ENCODE data around the gene MTF2. TPM values are rescaled to one million over a fixed set of nuclear protein-coding genes. Genes with fewer than 3 reads are reported as not detected.

The MTF2 gene
- total and polyA plus RNA-seq, 4 donors, result 30.8 to 44.8 (median 37.7) TPM

DNA sequence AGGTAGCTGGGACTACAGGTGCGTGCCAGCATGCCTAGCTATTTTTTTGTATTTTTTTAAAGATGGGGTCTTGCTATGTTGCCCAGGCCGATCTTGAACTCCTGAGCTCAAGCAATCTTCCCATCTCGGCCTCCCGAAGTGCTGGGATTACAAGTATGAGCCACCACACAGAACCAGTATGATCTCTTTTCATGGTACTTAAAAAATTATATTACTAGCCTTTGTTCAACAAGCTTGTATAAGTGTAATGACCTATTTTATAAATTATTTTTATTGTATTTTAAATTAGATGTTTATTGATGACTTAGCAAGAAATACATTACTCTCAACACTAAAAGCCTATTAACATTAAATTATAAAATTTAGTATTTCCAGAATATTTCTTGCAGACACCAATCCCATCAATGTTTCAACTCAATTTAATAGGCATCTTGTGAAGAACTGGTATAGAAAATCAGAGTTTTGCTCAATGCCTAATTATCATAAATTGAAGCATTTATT, 36.0 kb upstream of the MTF2 start:
- Histone ChIP-seq H3K36me3 (ENCODE audit: control insufficient read depth, insufficient read depth, low read length) (no peaks in the 10 kb centered on the region), H3K27ac (ENCODE audit: low read depth, low read length) (no peak overlapping the region), H3K4me1 (ENCODE audit: control insufficient read depth, insufficient read depth, low read length) (no peaks in the 10 kb centered on the region), H3K9me3 (ENCODE audit: control insufficient read depth, insufficient read depth, low read length) (no peaks in the 10 kb centered on the region), H3K27me3 (ENCODE audit: control insufficient read depth, insufficient read depth, low read length) (no peaks in the 10 kb centered on the region), H3K4me3 (ENCODE audit: low read depth, low read length) (no peak overlapping the region)
- no peak for DNase-seq (ENCODE audit: low read depth in 4 of 6, low spot score in 6 of 6)
- WGBS (ENCODE audit: insufficient coverage), result no CpG with 5 or more reads among the region's 4 CpGs

DNA sequence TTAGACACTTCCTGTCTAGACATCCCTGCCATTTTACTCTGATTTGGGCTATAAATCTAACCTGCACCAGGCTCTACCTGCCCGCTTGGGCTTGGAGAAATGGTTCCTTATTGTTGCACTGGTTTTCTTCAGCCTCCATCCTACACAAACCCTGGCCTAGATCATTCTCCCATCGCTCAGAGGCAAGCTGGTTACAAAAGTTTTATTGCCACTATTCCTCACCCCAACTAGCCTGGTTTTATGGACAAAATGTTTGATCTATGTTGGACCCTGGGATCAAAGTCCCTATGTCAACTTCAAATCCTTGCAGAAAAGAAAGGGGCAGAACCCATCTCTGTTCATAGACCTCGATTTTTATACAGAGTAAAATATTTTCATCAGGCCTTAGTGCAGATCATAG, 31.5 kb upstream of the MTF2 start:
- no peaks in the 10 kb centered on the region for H3K36me3 ChIP-seq (ENCODE audit: control insufficient read depth, insufficient read depth, low read length)
- no peak for DNase-seq (ENCODE audit: low read depth in 4 of 6, low spot score in 6 of 6)
- H3K4me3 ChIP-seq (ENCODE audit: low read depth, low read length), result no peak overlapping the region
- no peaks in the 10 kb centered on the region for H3K4me1 ChIP-seq (ENCODE audit: control insufficient read depth, insufficient read depth, low read length)
- H3K9me3 ChIP-seq (ENCODE audit: control insufficient read depth, insufficient read depth, low read length), result no peaks in the 10 kb centered on the region
- no peak overlapping the region for H3K27ac ChIP-seq (ENCODE audit: low read depth, low read length)
- no peaks in the 10 kb centered on the region for H3K27me3 ChIP-seq (ENCODE audit: control insufficient read depth, insufficient read depth, low read length)
- WGBS (ENCODE audit: insufficient coverage), result 83% methylated on average over 1 of the region's 3 CpGs

DNA sequence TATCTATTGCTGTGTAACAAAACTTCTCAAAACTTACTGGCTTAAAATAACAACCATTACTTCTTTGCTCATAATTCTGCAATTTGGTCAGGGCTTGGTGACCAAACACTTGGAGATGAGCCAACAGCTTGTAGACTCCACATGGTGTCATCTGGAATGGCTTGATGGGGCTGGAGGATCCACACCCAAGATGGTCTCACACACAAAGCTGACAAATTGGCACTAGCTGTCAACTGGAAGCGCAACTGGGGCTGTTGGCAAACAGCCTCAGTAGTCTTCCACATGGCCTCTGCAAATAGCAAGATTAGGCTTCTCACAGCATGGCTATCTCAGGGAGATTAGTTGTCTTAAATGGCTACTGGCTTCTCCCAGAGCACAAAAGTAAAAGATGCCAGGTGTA, 27.1 kb upstream of the MTF2 start:
- Histone ChIP-seq H3K4me1 (ENCODE audit: control insufficient read depth, insufficient read depth, low read length) (no peaks in the 10 kb centered on the region), H3K36me3 (ENCODE audit: control insufficient read depth, insufficient read depth, low read length) (no peaks in the 10 kb centered on the region), H3K9me3 (ENCODE audit: control insufficient read depth, insufficient read depth, low read length) (no peaks in the 10 kb centered on the region), H3K27ac (ENCODE audit: low read depth, low read length) (no peak overlapping the region), H3K27me3 (ENCODE audit: control insufficient read depth, insufficient read depth, low read length) (no peaks in the 10 kb centered on the region), H3K4me3 (ENCODE audit: low read depth, low read length) (no peak overlapping the region)
- peak in 1 of 6 donors; percentile 3 for DNase-seq (ENCODE audit: low read depth in 4 of 6, low spot score in 6 of 6)
- WGBS (ENCODE audit: insufficient coverage), result 60% methylated on average over 1 of the region's 1 CpG

DNA sequence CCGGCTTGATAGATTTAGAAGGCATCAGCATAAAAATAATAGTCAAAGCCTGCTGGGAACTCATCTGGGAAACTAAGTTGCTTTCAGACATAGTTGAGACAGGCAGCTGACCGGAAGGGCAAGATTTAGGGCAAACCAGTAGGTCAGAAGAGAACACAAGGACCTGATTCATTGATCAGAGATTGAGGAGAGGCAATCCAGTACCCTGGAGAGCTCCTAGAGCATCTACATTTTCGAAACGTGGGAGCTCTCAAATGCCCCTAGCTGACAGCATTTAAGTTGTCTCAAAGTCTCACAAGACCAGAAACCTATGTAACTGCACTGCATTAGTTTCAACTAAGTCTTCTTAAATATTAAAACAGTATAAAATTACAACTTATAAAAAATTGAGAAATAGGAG, 22.9 kb upstream of the MTF2 start:
- H3K9me3 ChIP-seq (ENCODE audit: control insufficient read depth, insufficient read depth, low read length), result no peaks in the 10 kb centered on the region
- H3K27me3 ChIP-seq (ENCODE audit: control insufficient read depth, insufficient read depth, low read length), result peaks cover 2% of the 10 kb centered on the region
- no peak overlapping the region for H3K27ac ChIP-seq (ENCODE audit: low read depth, low read length)
- no peaks in the 10 kb centered on the region for H3K36me3 ChIP-seq (ENCODE audit: control insufficient read depth, insufficient read depth, low read length)
- no peak overlapping the region for H3K4me3 ChIP-seq (ENCODE audit: low read depth, low read length)
- peak in 1 of 6 donors; percentile 7 for DNase-seq (ENCODE audit: low read depth in 4 of 6, low spot score in 6 of 6)
- 26% methylated on average over 4 of the region's 4 CpGs for WGBS (ENCODE audit: insufficient coverage)
- H3K4me1 ChIP-seq (ENCODE audit: control insufficient read depth, insufficient read depth, low read length), result no peaks in the 10 kb centered on the region

DNA sequence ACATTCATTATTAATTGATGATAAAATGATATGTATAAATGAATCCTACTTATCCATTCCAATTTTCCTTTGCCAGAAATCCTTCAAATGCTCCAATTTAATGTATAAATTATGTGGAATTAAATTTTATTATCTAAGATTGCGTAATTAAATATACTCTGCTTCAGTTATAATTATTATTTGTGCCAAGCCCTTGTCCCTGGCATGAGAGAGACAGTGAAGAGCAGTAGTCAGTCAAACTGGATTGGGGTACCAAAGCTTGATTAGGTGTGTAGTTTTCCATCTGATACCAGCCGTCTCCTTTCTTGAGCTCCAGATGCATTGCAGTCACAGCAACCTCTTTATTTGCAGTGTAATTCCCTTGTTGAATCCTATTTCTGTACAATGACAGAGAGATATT, 22.4 kb upstream of the MTF2 start:
- DNase-seq (ENCODE audit: low read depth in 4 of 6, low spot score in 6 of 6), result no peak
- H3K27ac ChIP-seq (ENCODE audit: low read depth, low read length), result no peak overlapping the region
- peaks cover 2% of the 10 kb centered on the region for H3K27me3 ChIP-seq (ENCODE audit: control insufficient read depth, insufficient read depth, low read length)
- no peak overlapping the region for H3K4me3 ChIP-seq (ENCODE audit: low read depth, low read length)
- H3K9me3 ChIP-seq (ENCODE audit: control insufficient read depth, insufficient read depth, low read length), result no peaks in the 10 kb centered on the region
- no peaks in the 10 kb centered on the region for H3K36me3 ChIP-seq (ENCODE audit: control insufficient read depth, insufficient read depth, low read length)
- H3K4me1 ChIP-seq (ENCODE audit: control insufficient read depth, insufficient read depth, low read length), result no peaks in the 10 kb centered on the region
- no CpG with 5 or more reads among the region's 2 CpGs for WGBS (ENCODE audit: insufficient coverage)

DNA sequence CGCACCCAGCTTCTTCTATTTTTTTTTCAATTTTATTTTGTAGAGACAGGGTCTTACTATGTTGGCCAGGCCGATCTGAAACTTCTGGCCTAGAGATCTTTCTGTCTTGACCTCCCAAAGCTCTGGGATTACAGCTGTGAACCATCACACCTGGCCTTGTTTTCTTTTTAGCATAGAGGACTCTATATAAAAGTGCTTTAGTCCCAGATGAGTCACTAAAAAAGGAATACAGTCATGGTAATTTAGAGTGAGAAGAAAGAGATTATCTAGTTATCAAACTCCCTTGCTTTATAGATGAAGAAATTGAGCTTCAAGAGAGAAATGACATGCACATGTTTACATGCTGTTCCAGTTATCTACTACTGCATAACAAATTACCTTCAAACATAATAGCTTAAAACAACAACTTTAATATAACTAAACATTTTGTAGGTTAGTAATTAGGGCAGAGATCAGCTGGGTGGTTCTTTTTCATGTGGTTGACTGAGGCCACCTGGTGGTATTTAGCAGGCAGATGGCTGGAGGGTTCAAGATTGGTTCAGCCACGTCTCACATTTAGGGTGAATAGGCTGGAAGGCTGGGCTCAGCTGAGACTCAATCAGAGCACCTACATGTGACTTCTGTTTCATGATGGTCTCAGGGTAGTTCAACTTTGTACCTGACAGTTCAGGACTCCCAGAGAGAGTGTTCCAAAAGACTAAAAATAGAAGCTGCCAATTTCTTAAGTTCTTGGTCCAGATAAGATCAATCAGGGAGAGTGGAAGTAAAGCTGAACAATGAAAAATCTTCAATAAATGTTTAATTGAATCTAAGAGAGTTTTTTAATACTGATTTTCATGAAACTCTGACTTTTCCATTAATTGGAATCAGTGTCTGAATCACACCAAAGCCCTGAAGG, 16.9 kb upstream of the MTF2 start:
- WGBS (ENCODE audit: insufficient coverage), result 56% methylated on average over 2 of the region's 3 CpGs
- DNase-seq (ENCODE audit: low read depth in 4 of 6, low spot score in 6 of 6), result peak in 2 of 6 donors; percentile 17 to 64

DNA sequence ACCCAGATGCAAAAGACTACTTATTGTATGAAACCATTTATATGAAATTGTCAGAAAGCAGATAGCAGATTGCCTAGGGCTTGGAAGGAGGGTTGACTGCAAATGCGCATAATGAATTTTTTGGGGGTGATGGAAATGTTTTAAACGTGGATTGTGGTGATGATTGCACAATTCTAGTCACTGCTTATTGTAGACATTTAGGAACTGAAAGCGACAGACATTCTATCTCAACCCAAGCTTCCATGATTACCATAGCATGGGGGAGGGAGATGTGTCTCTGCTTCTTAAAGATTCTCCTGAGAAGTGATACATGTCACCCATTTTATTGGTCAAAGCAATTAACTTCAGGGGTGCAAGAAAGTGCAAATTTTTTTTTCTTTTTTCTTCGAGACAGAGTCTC, 2.8 kb upstream of the MTF2 start:
- Histone ChIP-seq H3K36me3 (ENCODE audit: control insufficient read depth, insufficient read depth, low read length) (no peaks in the 10 kb centered on the region), H3K9me3 (ENCODE audit: control insufficient read depth, insufficient read depth, low read length) (no peaks in the 10 kb centered on the region), H3K4me3 (ENCODE audit: low read depth, low read length) (no peak overlapping the region), H3K27ac (ENCODE audit: low read depth, low read length) (no peak overlapping the region), H3K27me3 (ENCODE audit: control insufficient read depth, insufficient read depth, low read length) (no peaks in the 10 kb centered on the region), H3K4me1 (ENCODE audit: control insufficient read depth, insufficient read depth, low read length) (no peaks in the 10 kb centered on the region)
- WGBS (ENCODE audit: insufficient coverage), result 93% methylated on average over 2 of the region's 4 CpGs
- no peak for DNase-seq (ENCODE audit: low read depth in 4 of 6, low spot score in 6 of 6)

More for the DNA sequence above, 16.9 kb upstream of the MTF2 start:
- Histone ChIP-seq H3K27ac (ENCODE audit: low read depth, low read length) (no peak overlapping the region), H3K4me1 (ENCODE audit: control insufficient read depth, insufficient read depth, low read length) (no peaks in the 10 kb centered on the region), H3K27me3 (ENCODE audit: control insufficient read depth, insufficient read depth, low read length) (peaks cover 2% of the 10 kb centered on the region), H3K9me3 (ENCODE audit: control insufficient read depth, insufficient read depth, low read length) (no peaks in the 10 kb centered on the region), H3K4me3 (ENCODE audit: low read depth, low read length) (no peak overlapping the region), H3K36me3 (ENCODE audit: control insufficient read depth, insufficient read depth, low read length) (no peaks in the 10 kb centered on the region)

DNA sequence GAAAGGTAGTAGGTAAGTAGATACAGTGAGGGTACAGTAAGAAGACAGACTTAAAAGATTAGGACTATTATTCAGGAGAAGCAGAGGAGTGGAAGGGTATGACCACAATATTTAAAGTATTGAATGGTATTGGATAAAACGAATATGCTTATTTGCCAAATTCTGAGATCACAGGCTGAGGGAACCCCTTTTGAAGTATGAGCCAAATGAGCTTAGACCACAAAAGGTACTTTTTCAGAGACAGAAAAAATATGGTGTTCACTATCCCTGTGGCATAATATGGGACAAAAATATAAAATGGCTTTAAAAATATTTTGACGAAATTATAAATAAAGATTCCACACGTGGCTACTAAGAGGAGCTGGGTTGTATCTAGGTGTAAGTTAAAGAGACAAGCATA, 880 bp upstream of the MTF2 start:
- DNase-seq (ENCODE audit: low read depth in 4 of 6, low spot score in 6 of 6), result no peak
- H3K36me3 ChIP-seq (ENCODE audit: control insufficient read depth, insufficient read depth, low read length), result no peaks in the 10 kb centered on the region
- peak overlapping the region; percentile 99 for H3K27ac ChIP-seq (ENCODE audit: low read depth, low read length)
- no peaks in the 10 kb centered on the region for H3K27me3 ChIP-seq (ENCODE audit: control insufficient read depth, insufficient read depth, low read length)
- no peaks in the 10 kb centered on the region for H3K9me3 ChIP-seq (ENCODE audit: control insufficient read depth, insufficient read depth, low read length)
- H3K4me3 ChIP-seq (ENCODE audit: low read depth, low read length), result peak overlapping the region; percentile 100
- WGBS (ENCODE audit: insufficient coverage), result 80% methylated on average over 1 of the region's 3 CpGs
- H3K4me1 ChIP-seq (ENCODE audit: control insufficient read depth, insufficient read depth, low read length), result no peaks in the 10 kb centered on the region

DNA sequence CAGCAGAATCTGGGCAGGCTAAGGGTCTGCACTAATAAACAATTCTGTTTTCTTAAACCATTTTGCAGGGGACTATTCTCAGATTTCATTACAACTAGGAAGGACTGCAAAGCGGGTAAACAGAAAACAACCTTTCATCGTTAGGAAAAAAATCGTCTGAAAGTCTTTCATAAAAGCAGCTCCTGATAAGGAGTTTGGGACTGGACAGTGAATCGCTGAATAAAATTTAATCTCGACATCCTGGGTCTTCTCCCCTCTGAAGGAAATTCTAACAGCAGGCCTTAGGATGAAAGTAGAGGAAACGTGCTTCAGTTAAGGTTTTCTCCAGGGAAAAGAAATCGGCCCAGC, 471 bp upstream of the MTF2 start:
- Histone ChIP-seq H3K36me3 (ENCODE audit: control insufficient read depth, insufficient read depth, low read length) (no peaks in the 10 kb centered on the region), H3K4me3 (ENCODE audit: low read depth, low read length) (peak overlapping the region; percentile 100), H3K27ac (ENCODE audit: low read depth, low read length) (peak overlapping the region; percentile 99), H3K27me3 (ENCODE audit: control insufficient read depth, insufficient read depth, low read length) (no peaks in the 10 kb centered on the region), H3K4me1 (ENCODE audit: control insufficient read depth, insufficient read depth, low read length) (no peaks in the 10 kb centered on the region), H3K9me3 (ENCODE audit: control insufficient read depth, insufficient read depth, low read length) (no peaks in the 10 kb centered on the region)
- no peak for DNase-seq (ENCODE audit: low read depth in 4 of 6, low spot score in 6 of 6)
- 0% methylated on average over 4 of the region's 7 CpGs for WGBS (ENCODE audit: insufficient coverage)

DNA sequence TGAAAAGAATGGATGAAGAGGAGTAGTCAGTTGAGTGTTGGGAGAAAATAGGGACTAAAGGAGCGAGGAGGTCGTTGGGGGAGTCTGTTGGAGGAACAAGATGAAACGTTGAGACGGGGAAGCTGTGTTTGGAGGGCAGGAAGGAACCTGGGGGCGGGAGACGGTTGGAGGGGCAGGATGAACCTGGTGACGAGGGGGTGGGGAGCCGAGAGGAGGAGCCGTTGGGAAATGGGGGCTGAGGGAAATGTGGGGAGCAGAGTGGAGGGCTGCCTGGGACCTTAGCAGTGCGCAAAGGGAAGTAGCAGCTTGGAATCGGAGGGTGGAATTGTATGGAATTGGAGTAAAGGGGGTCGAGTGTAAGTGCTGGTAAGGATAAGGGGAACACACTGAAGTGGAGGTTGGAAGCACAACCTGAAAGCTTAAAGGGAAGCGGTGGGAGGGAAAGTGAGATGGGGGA, 630 bp downstream of the MTF2 start:
- Histone ChIP-seq H3K4me1 (ENCODE audit: control insufficient read depth, insufficient read depth, low read length) (no peaks in the 10 kb centered on the region), H3K27me3 (ENCODE audit: control insufficient read depth, insufficient read depth, low read length) (no peaks in the 10 kb centered on the region), H3K9me3 (ENCODE audit: control insufficient read depth, insufficient read depth, low read length) (peaks cover 2% of the 10 kb centered on the region), H3K36me3 (ENCODE audit: control insufficient read depth, insufficient read depth, low read length) (no peaks in the 10 kb centered on the region), H3K27ac (ENCODE audit: low read depth, low read length) (peak overlapping the region; percentile 99), H3K4me3 (ENCODE audit: low read depth, low read length) (peak overlapping the region; percentile 100)
- DNase-seq (ENCODE audit: low read depth in 4 of 6, low spot score in 6 of 6), result peak in 3 of 6 donors; percentile 21 to 71 (median 65)
- 0% methylated on average over 12 of the region's 13 CpGs for WGBS (ENCODE audit: insufficient coverage)
